Pancreas (tissue), 10 donors: ENCODE data around the gene SEC22B. TPM values are rescaled to one million over a fixed set of nuclear protein-coding genes. Genes with fewer than 3 reads are reported as not detected.
"Not testable (repeated sequence)": the region's sequence is repeated elsewhere in the genome, so short reads cannot be mapped to it uniquely, and the experiment has no call there.

Source experiments
- ATAC-seq, 4 donors: fragments of 200-7000 bp; cut with Tn5 transposase; one replicate each; pipeline versions ENCODE4 v1.8.0 to v1.9.1; 2020; ENCODE audit warnings: mild to moderate bottlenecking in 4 of 4, moderate library complexity in 4 of 4
- DNase-seq, 6 donors: peaks; one replicate each; pipeline ENCODE4 v3.0.0-alpha.2; 2020
- FAIRE-seq: peaks from 2 replicates; lab custom pipeline; 2012; peaks lifted over from hg19 to GRCh38; lab: Jason Lieb, UNC
- H3K27ac ChIP-seq, 4 donors: fragments of 200-600 bp; sonication (generic); 1 replicate in 3 of 4; 2 replicates in 1 of 4; pipeline versions ENCODE4 v1.5.0 to v1.8.0; 2020
- H3K27me3 ChIP-seq, 4 donors: fragments of 200-600 bp; one replicate each; pipeline ENCODE4 v1.8.0; 2021
- H3K36me3 ChIP-seq, 3 donors: fragments of 200-600 bp; sonication (generic) in 1 of 3; one replicate each; pipeline versions ENCODE4 v1.5.0 to v1.8.0; 2020 to 2021
- H3K4me1 ChIP-seq, 3 donors: fragments of 200-600 bp; one replicate each; pipeline ENCODE4 v1.8.0; 2021
- H3K4me3 ChIP-seq, 4 donors: fragments of 200-600 bp; sonication (generic) in 2 of 4; one replicate each; pipeline versions ENCODE4 v1.5.0 to v1.8.0; 2020 to 2021
- H3K9me3 ChIP-seq, 4 donors: fragments of 200-600 bp; one replicate each; pipeline ENCODE4 v1.8.0; 2021
- WGBS, 2 donors: extraction: QIAGEN DNeasy Blood & Tissue Kit; methylation state at CpG; one replicate each; pipeline ENCODE4 v1.1.7; 2013; 5-methylcytosine and 5-hydroxymethylcytosine counted together
- intact Hi-C, 3 donors: fragments of 100-400 bp; cut with DNase I; formaldehyde crosslinking; loops; one replicate each; pipeline versions ENCODE4 v1.11.1 to v1.14.2; 2022
- polyA plus RNA-seq, 2 donors: library from polyadenylated mRNA; stranded (reverse); fragments of 200-250 nt; gene quantifications; one replicate each; pipeline ENCODE4 v1.2.3, GENCODE V29; 2013
- total RNA-seq, 6 donors: library from RNA; stranded (reverse); fragmentation: NEBNext Ultra II Directional in 4 of 6; extraction: Animal tissue kit (Norgen Biotek cat#: 25700) in 4 of 6; gene quantifications; one replicate each; pipeline versions ENCODE4 v1.2.1 to v1.2.4, GENCODE V29; 2021 to 2023
- TF ChIP-seq, protein P1 (sequence below), 4 donors: fragments of 200-600 bp; sonication (generic) in 3 of 4; IDR thresholded peaks; one replicate each; pipeline versions ENCODE4 v1.5.0 to v1.8.0; 2021; ENCODE audit warnings: antibody characterized with exemption in 4 of 4
- donor health status: healthy with polysubstance abuse.
- donor health status: DM: no; HTN: no; CAD: no; lungs with moderate emphysema.
- donor health status: DM: no; HTN: no; CAD: no.
- donor health status: control.
- donor health status: control.
- donor health status: Bipolar disorder and iron deficiency.
- donor health status: DM: yes; HTN: yes; CAD: no.
- donor health status: DM: no; HTN: no; CAD: no.
- donor health status: DM: no; HTN: no; CAD: no.
- donor health status: DM: yes; HTN: yes; CAD: no.

Gene SEC22B
- total and polyA plus RNA-seq, 8 donors: 11.6 to 18.0 (median 15.2) TPM

GRCh38 chr1:120145806-120146205 is 30.5 kb downstream of the SEC22B start:
- H3K27ac ChIP-seq, H3K4me1 ChIP-seq, H3K27me3 ChIP-seq, DNase-seq, H3K9me3 ChIP-seq, intact Hi-C loops, H3K4me3 ChIP-seq, H3K36me3 ChIP-seq: not testable (repeated sequence)
- FAIRE-seq (peak; percentile 90), ATAC-seq (peak in 3 of 4 donors; percentile 57 to 71 (median 59))
- WGBS, 2 donors: no CpG with 5 or more reads among the region's 1 CpG
- TF ChIP-seq, protein P1, sequence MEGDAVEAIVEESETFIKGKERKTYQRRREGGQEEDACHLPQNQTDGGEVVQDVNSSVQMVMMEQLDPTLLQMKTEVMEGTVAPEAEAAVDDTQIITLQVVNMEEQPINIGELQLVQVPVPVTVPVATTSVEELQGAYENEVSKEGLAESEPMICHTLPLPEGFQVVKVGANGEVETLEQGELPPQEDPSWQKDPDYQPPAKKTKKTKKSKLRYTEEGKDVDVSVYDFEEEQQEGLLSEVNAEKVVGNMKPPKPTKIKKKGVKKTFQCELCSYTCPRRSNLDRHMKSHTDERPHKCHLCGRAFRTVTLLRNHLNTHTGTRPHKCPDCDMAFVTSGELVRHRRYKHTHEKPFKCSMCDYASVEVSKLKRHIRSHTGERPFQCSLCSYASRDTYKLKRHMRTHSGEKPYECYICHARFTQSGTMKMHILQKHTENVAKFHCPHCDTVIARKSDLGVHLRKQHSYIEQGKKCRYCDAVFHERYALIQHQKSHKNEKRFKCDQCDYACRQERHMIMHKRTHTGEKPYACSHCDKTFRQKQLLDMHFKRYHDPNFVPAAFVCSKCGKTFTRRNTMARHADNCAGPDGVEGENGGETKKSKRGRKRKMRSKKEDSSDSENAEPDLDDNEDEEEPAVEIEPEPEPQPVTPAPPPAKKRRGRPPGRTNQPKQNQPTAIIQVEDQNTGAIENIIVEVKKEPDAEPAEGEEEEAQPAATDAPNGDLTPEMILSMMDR (IDR thresholded peaks at IDR 0.05): peak in 1 of 4 donors; percentile 23

DNA sequence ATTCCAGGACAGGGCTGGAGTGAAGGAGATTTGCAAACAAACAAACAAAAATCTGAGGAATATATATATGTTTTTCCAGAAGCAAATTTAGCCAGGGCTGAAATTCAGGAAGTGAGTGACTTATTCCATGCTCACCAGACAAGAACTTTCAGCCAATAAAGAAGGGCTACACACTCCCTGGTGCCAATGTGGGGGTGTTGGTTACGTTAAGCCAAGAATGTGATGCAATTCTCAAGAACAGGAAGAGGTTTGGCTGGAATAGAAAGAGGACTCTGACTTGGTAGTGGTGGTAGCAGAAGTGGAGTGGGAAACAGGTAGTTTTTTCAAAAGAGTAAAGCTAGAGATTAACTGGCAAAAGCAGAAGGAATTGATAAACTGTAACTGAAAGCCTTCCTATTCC is 31.7 kb downstream of the SEC22B start:
- FAIRE-seq, H3K27ac ChIP-seq, H3K27me3 ChIP-seq, H3K4me3 ChIP-seq, intact Hi-C loops, H3K36me3 ChIP-seq, H3K4me1 ChIP-seq, H3K9me3 ChIP-seq, DNase-seq: not testable (repeated sequence)
- WGBS, 2 donors: no CpG with 5 or more reads among the region's 1 CpG
- ATAC-seq: peak; percentile 45 to 84 (median 58)

- ATAC-seq: peak in 1 of 4 donors; percentile 6
- FAIRE-seq, H3K36me3 ChIP-seq, DNase-seq, H3K9me3 ChIP-seq, intact Hi-C loops, H3K4me1 ChIP-seq, H3K27ac ChIP-seq, H3K4me3 ChIP-seq, H3K27me3 ChIP-seq: not testable (repeated sequence)
- WGBS, 2 donors: 79 to 83% methylated on average over 2 of the region's 2 CpGs
Measured at GRCh38 chr1:120144169-120144568, 32.2 kb downstream of the SEC22B start.

DNA sequence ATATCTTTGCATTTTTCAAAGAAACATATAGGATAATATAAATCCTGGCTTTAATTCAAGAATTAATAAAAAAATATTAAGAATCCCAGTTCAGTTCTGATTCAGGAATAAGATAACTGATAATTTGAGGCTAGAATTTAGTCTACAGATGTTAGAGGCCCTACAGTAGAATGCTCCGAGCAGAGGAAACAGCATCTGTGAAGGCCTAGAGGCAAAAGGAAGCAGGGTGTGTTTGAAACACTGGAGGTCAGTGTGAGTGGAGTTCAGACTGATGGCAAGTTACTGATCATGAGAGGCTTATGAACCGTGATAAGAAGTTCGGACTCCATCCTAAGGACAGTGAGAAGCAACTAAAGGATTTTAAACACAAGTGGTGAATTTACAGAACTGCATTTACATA is 33.0 kb downstream of the SEC22B start:
- H3K27ac ChIP-seq, H3K27me3 ChIP-seq, H3K4me1 ChIP-seq, DNase-seq, FAIRE-seq, H3K9me3 ChIP-seq, H3K36me3 ChIP-seq, intact Hi-C loops, H3K4me3 ChIP-seq: not testable (repeated sequence)
- 71 to 78% methylated on average over 2 of the region's 3 CpGs for WGBS, 2 donors
- peak in 2 of 4 donors; percentile 21 to 30 for ATAC-seq

DNA sequence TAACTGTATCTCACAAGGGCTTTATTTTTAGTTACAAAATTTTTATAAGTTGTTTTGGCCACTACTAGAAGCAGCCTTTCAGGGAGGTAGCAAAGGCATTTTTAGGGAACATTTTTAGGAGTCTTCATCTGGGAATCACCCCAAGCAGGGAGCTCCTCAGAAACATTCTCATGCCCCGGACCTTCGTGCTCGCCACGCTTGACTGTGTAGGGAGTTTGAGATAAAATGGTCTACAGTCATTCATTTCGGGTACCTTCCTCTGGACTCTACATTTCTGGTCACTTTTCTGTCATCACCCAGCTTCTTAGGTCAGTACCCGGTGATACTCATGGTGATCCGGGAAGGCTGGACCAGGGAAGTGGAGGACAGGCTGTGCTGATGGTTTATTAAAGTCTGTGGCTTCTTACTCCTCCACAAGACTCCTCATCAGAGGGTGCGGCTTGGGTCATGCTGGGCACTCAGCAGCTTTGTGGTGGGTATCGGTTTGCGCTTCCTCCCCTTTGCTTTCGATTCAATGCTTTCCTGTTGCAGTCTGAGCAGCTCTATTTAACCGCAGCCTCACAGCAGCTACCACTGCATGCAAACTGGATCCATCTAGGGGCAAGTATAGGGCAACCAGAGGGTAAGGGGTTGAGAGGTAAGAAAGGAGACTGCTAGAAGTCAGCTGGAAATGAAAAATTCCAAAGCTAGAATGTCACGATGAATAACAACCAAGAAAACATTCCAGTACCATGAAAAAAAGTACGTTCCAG is 33.6 kb downstream of the SEC22B start:
- FAIRE-seq: not testable (repeated sequence)
- 64 to 79% methylated on average over 4 to 12 of the region's 14 CpGs for WGBS, 2 donors

GRCh38 chr1:120141865-120142264 is 34.5 kb downstream of the SEC22B start:
- H3K36me3 ChIP-seq, H3K9me3 ChIP-seq, FAIRE-seq, H3K4me3 ChIP-seq, H3K27me3 ChIP-seq, intact Hi-C loops, DNase-seq, H3K4me1 ChIP-seq, H3K27ac ChIP-seq, ATAC-seq: not testable (repeated sequence)

More for the DNA sequence above, 33.6 kb downstream of the SEC22B start:
- H3K4me1 ChIP-seq, H3K9me3 ChIP-seq, intact Hi-C loops, H3K27me3 ChIP-seq, H3K4me3 ChIP-seq, H3K36me3 ChIP-seq, H3K27ac ChIP-seq: not testable (repeated sequence)
- peak in 1 of 6 donors; percentile 19 for DNase-seq
- peak in 3 of 4 donors; percentile 29 to 75 (median 69) for ATAC-seq

- H3K27me3 ChIP-seq, ATAC-seq, FAIRE-seq, H3K36me3 ChIP-seq, H3K4me3 ChIP-seq, H3K9me3 ChIP-seq, H3K4me1 ChIP-seq, H3K27ac ChIP-seq, DNase-seq, intact Hi-C loops: not testable (repeated sequence)
- 75 to 80% methylated on average over 1 of the region's 1 CpG for WGBS, 2 donors
Measured at GRCh38 chr1:120140656-120141265, 35.6 kb downstream of the SEC22B start.

GRCh38 chr1:120136086-120136485 is 40.2 kb downstream of the SEC22B start:
- H3K27me3 ChIP-seq, H3K36me3 ChIP-seq, H3K9me3 ChIP-seq, H3K4me3 ChIP-seq, intact Hi-C loops, FAIRE-seq, ATAC-seq, H3K4me1 ChIP-seq, H3K27ac ChIP-seq, DNase-seq: not testable (repeated sequence)
- 71 to 72% methylated on average over 1 of the region's 1 CpG for WGBS, 2 donors

DNA sequence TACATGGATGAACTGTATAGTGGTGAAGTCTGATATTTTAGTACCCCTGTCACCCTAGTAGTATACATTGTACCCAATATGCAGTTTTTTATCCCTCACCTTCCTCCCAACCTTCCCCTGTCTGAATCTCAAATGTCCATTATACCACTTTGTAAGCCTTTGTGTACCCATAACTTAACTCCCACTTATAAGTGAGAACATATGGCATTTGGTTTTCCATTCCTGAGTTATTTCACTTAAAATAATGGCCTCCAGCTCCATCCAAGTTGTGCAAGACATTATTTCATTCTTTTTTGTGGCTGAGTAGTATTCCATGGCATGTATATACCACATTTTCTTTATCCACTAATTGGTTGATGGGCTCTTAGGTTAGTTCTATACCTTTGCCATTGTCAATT is 42.4 kb downstream of the SEC22B start:
- H3K4me3 ChIP-seq, H3K36me3 ChIP-seq, ATAC-seq, H3K27ac ChIP-seq, H3K27me3 ChIP-seq, FAIRE-seq, H3K9me3 ChIP-seq, DNase-seq, H3K4me1 ChIP-seq, intact Hi-C loops: not testable (repeated sequence)
